ENCODE results near the gene SLC8A3.

The SLC8A3 gene

DNA sequence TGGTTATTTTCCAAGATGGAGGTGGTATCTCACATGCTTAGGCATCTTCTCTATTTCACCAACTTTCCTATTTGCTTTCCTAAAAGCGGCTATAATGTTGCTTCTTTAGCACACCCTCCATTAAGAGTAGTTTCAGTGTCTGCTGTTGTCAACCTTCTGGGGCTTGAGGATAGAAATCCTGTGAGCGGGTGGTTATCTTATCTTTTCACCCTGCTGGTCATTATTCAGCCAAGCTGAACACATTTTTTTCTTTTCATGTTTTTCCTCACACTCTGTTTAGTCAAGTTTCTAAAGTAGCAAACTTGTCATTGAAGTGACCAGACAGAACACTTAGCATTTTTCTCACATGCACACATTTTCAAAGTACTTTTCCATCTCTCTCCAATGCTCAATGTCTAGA is 104.5 kb downstream of the SLC8A3 start:
- Histone ChIP-seq H3K4me1 (ENCODE audit: control insufficient read depth, low read depth, low read length) (no peaks in the 10 kb centered on the region), H3K9me3 (ENCODE audit: control insufficient read depth, low read depth, low read length) (no peaks in the 10 kb centered on the region), H3K27me3 (ENCODE audit: control insufficient read depth, insufficient read depth, low read length) (no peaks in the 10 kb centered on the region), H3K4me3 (ENCODE audit: low read length) (no peak overlapping the region), H3K36me3 (ENCODE audit: control insufficient read depth, low read depth, low read length) (no peaks in the 10 kb centered on the region), H3K9ac (ENCODE audit: low read length) (no peak overlapping the region), H3K27ac (ENCODE audit: low read length) (no peak overlapping the region)

DNA sequence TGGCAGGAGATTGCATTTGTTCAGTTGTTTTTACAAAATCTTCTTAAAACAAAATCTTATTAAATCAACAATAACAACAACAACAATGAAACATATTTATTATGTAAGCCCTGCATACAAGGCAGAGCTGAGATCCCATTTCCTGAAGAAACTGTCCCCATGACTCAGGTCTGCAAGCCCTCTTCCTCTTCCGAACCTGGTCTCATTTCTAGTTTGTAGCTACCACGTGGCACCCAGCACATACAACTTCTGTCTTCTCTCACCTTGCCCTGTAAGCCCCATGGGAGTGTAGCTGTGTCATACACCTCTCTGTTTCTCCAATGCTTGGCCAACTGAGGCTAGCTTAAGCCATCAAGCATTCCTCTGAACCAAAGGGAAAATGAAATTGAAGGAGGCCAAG is 106.4 kb downstream of the SLC8A3 start:
- Histone ChIP-seq H3K27me3 (ENCODE audit: control insufficient read depth, insufficient read depth, low read length) (no peaks in the 10 kb centered on the region), H3K9ac (ENCODE audit: low read length) (no peak overlapping the region), H3K4me1 (ENCODE audit: control insufficient read depth, low read depth, low read length) (no peaks in the 10 kb centered on the region), H3K9me3 (ENCODE audit: control insufficient read depth, low read depth, low read length) (no peaks in the 10 kb centered on the region), H3K4me3 (ENCODE audit: low read length) (no peak overlapping the region), H3K27ac (ENCODE audit: low read length) (no peak overlapping the region), H3K36me3 (ENCODE audit: control insufficient read depth, low read depth, low read length) (no peaks in the 10 kb centered on the region)

DNA sequence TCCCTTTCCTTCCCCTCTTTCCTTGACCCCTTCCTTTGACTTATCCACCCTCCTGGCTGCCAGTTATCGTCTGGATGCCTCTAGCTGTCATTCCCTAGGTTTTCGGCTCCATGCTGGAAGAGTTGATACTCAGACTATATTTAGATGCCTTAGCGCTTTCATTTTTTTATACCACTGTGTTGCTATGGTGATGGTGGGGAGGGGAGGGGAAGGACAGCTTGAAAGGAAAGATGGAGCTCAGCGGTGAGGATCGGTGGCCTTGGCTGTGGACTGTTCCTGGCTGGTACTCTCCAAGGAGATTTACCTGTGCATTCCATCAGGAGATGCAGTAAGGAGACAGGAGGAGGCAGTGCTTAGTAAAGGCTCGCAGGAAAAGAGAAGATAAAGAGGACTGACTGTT is 108.7 kb downstream of the SLC8A3 start:
- H3K27ac ChIP-seq (ENCODE audit: low read length) = no peak overlapping the region

DNA sequence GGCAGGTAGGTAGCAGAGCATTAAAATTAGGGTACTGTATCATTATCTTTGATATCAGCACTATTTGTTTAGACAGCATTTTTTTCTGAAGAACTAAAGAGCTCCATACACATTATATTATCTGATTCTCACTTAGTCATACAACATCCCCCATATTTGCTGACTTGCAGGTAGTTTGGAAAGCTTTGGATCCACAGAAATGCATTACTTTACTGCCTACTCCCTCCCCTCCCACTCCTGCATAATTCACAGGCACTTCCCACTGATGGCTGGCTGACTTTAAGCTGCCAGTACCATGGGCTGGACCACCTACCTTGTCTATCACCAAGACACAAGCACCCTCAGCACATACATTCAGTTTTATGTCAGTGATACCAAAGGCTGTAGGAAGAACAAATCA is 110.4 kb downstream of the SLC8A3 start:
- Histone ChIP-seq H3K9ac (ENCODE audit: low read length) (no peak overlapping the region), H3K36me3 (ENCODE audit: control insufficient read depth, low read depth, low read length) (no peaks in the 10 kb centered on the region), H3K27me3 (ENCODE audit: control insufficient read depth, insufficient read depth, low read length) (no peaks in the 10 kb centered on the region), H3K9me3 (ENCODE audit: control insufficient read depth, low read depth, low read length) (no peaks in the 10 kb centered on the region), H3K27ac (ENCODE audit: low read length) (no peak overlapping the region), H3K4me3 (ENCODE audit: low read length) (no peak overlapping the region), H3K4me1 (ENCODE audit: control insufficient read depth, low read depth, low read length) (no peaks in the 10 kb centered on the region)

More for the DNA sequence above, 108.7 kb downstream of the SLC8A3 start:
- Histone ChIP-seq H3K27me3 (ENCODE audit: control insufficient read depth, insufficient read depth, low read length) (no peaks in the 10 kb centered on the region), H3K36me3 (ENCODE audit: control insufficient read depth, low read depth, low read length) (no peaks in the 10 kb centered on the region), H3K9me3 (ENCODE audit: control insufficient read depth, low read depth, low read length) (no peaks in the 10 kb centered on the region), H3K9ac (ENCODE audit: low read length) (no peak overlapping the region), H3K4me1 (ENCODE audit: control insufficient read depth, low read depth, low read length) (no peaks in the 10 kb centered on the region), H3K4me3 (ENCODE audit: low read length) (no peak overlapping the region)

DNA sequence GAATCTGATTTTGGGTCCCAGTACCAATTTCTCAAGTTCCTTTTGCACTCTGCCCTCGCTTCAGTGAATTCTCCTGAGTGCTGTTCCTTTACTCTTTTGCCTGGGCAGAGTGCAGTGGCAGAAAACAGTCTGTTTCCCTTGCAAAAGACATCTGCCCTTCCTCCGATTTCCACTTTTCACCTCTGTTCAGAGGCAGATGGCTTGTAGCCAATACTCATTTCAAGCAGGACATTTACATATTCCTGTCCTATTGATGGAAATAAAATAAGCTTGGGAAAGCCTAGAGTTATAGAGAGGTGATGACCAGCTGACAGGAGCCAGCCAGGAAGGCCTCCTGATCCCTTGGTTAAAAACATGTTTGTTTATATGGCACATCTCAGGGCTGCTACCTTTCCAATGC is 111.0 kb downstream of the SLC8A3 start:
- Histone ChIP-seq H3K36me3 (ENCODE audit: control insufficient read depth, low read depth, low read length) (no peaks in the 10 kb centered on the region), H3K27ac (ENCODE audit: low read length) (no peak overlapping the region)

DNA sequence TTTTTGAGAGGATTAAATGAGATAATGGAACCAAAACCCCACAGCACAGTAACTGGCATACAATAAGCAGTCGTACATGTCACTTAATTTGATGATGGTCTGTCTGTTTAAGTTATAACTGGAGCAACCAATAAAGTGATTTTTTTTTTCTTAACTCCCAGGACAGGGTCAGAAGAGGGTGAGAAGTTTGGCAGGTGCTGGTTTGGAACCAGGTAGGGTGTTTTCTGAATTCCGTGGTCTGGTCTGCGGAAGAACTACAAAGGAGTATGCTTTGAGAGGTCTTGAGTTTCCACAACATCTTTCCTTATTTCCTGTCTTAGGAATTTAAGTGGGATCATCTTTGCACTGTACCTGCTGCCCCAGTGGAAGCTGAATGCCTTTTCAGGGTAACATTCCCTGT is 111.7 kb downstream of the SLC8A3 start:
- H3K4me1 ChIP-seq (ENCODE audit: control insufficient read depth, low read depth, low read length) = no peaks in the 10 kb centered on the region
- H3K4me3 ChIP-seq (ENCODE audit: low read length) = no peak overlapping the region
- no peaks in the 10 kb centered on the region for H3K9me3 ChIP-seq (ENCODE audit: control insufficient read depth, low read depth, low read length)
- H3K9ac ChIP-seq (ENCODE audit: low read length) = no peak overlapping the region
- no peak overlapping the region for H3K27ac ChIP-seq (ENCODE audit: low read length)
- no peaks in the 10 kb centered on the region for H3K27me3 ChIP-seq (ENCODE audit: control insufficient read depth, insufficient read depth, low read length)
- no peaks in the 10 kb centered on the region for H3K36me3 ChIP-seq (ENCODE audit: control insufficient read depth, low read depth, low read length)

More for the DNA sequence above, 111.0 kb downstream of the SLC8A3 start:
- no peaks in the 10 kb centered on the region for H3K27me3 ChIP-seq (ENCODE audit: control insufficient read depth, insufficient read depth, low read length)
- no peaks in the 10 kb centered on the region for H3K9me3 ChIP-seq (ENCODE audit: control insufficient read depth, low read depth, low read length)
- H3K4me3 ChIP-seq (ENCODE audit: low read length) = no peak overlapping the region
- H3K4me1 ChIP-seq (ENCODE audit: control insufficient read depth, low read depth, low read length) = no peaks in the 10 kb centered on the region
- no peak overlapping the region for H3K9ac ChIP-seq (ENCODE audit: low read length)

DNA sequence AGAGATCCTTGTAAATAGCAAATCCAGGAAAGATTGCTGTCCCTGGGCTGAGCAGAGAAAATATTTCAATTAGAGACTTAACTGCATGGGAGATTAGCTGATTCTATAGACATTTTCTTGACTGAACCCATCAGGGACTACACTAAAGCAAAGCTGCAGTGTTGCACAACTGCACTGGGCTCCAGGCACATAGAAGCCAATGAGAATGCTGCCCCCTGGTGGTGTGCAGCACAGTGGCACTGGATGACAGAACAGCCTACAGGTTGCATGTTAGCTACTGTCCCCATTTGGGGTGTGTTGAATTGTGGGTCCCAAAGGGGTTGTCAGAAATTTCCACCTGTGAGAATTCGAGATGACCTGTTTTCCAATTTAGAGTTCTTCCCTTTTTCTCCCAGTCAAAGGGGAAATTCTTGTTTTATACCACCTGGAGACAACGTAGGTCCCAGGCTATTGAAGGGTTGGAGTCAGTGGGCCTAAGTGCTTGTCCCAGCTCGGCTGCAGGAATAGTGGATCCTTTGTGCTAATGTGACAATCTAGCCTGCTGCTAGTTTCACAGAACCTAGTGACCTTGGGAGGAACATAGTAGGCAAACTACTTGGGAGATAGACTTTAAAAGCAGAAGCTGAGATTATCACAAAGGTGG is 114.7 kb downstream of the SLC8A3 start:
- Histone ChIP-seq H3K27ac (ENCODE audit: low read length) (no peak overlapping the region), H3K9ac (ENCODE audit: low read length) (no peak overlapping the region)

DNA sequence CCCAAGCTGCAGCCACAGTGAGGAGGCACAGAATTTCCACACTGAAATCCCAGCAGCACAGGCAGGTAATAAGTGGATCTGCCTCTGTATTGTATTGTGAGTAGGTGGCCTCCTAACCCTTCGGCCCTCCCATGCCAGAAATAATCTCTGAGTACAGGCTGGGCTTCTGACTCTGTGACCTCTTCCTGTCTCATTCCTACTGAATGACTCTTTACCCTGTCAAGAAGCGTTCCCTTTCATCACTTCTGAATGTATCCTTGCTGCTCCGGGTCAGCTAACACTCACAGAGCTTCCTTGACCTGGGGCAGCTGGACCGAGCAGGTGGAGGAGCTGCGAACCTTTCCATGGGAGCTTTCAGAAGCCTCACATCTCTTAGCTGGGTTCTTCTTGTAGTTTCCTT is 119.6 kb downstream of the SLC8A3 start:
- no peaks in the 10 kb centered on the region for H3K36me3 ChIP-seq (ENCODE audit: control insufficient read depth, low read depth, low read length)
- H3K4me3 ChIP-seq (ENCODE audit: low read length) = no peak overlapping the region
- no peak overlapping the region for H3K9ac ChIP-seq (ENCODE audit: low read length)
- H3K27me3 ChIP-seq (ENCODE audit: control insufficient read depth, insufficient read depth, low read length) = no peaks in the 10 kb centered on the region
- no peak overlapping the region for H3K27ac ChIP-seq (ENCODE audit: low read length)
- H3K9me3 ChIP-seq (ENCODE audit: control insufficient read depth, low read depth, low read length) = no peaks in the 10 kb centered on the region
- H3K4me1 ChIP-seq (ENCODE audit: control insufficient read depth, low read depth, low read length) = no peaks in the 10 kb centered on the region

More for the DNA sequence above, 114.7 kb downstream of the SLC8A3 start:
- Histone ChIP-seq H3K27me3 (ENCODE audit: control insufficient read depth, insufficient read depth, low read length) (no peaks in the 10 kb centered on the region), H3K4me1 (ENCODE audit: control insufficient read depth, low read depth, low read length) (no peaks in the 10 kb centered on the region), H3K9me3 (ENCODE audit: control insufficient read depth, low read depth, low read length) (no peaks in the 10 kb centered on the region), H3K36me3 (ENCODE audit: control insufficient read depth, low read depth, low read length) (no peaks in the 10 kb centered on the region), H3K4me3 (ENCODE audit: low read length) (no peak overlapping the region)

DNA sequence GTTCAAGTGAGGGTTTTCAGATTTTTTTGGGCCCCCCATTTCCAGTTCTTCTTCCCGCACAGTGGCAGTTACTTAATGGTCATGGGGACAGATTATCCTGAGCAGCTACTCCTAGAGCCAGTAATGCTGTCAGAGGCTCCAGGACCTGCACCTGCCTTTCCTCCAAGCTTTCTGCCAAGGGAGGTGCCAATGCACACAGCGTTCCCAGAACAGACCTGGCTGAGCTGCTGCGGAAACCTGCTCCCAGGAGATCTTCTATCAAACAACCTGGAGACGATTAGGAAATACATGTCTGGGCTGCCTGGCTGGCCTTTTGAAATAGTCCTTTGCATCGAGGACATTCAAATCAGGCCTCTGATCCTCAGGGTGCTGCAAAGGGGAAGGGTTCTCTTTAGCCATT is 120.9 kb downstream of the SLC8A3 start:
- Histone ChIP-seq H3K9me3 (ENCODE audit: control insufficient read depth, low read depth, low read length) (no peaks in the 10 kb centered on the region), H3K4me3 (ENCODE audit: low read length) (no peak overlapping the region), H3K4me1 (ENCODE audit: control insufficient read depth, low read depth, low read length) (no peaks in the 10 kb centered on the region), H3K9ac (ENCODE audit: low read length) (no peak overlapping the region), H3K27me3 (ENCODE audit: control insufficient read depth, insufficient read depth, low read length) (no peaks in the 10 kb centered on the region), H3K36me3 (ENCODE audit: control insufficient read depth, low read depth, low read length) (no peaks in the 10 kb centered on the region), H3K27ac (ENCODE audit: low read length) (no peak overlapping the region)

DNA sequence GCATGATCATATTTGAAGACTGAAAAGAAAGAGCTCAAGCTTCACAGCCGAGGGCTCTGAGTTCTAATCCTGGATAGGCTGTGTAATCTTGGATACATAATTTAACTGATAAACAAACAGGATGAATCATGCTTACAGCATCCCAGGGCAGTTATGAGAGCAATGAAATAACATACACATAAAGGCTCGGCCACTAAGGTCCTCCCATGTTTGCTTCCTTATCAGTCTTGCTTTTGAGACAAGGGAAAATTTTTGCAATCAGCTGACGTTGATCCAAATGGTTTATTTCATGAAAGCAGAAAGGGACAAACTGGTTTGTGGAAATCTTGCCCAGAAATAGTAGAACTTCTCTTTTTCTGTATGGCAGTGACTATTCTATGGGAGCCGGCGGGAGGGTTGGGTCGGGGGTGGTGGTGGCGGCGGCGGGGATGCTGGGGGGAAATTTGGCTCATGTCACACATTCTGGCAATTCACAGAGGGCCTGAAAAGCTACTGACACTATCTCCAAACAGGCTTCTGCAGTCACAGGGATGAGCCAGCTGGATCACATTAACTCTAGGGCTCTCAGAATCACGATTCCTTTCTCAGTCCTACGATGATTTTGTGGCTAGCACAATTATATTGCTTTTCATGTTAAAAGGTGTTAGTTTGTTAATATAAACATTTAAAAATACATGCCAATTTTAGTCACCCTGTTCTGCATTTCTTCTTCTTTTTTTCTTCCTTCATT is 124.5 kb downstream of the SLC8A3 start:
- Histone ChIP-seq H3K27ac (ENCODE audit: low read length) (no peak overlapping the region), H3K4me1 (ENCODE audit: control insufficient read depth, low read depth, low read length) (no peaks in the 10 kb centered on the region), H3K9me3 (ENCODE audit: control insufficient read depth, low read depth, low read length) (no peaks in the 10 kb centered on the region), H3K36me3 (ENCODE audit: control insufficient read depth, low read depth, low read length) (no peaks in the 10 kb centered on the region), H3K4me3 (ENCODE audit: low read length) (no peak overlapping the region), H3K9ac (ENCODE audit: low read length) (no peak overlapping the region), H3K27me3 (ENCODE audit: control insufficient read depth, insufficient read depth, low read length) (no peaks in the 10 kb centered on the region)

DNA sequence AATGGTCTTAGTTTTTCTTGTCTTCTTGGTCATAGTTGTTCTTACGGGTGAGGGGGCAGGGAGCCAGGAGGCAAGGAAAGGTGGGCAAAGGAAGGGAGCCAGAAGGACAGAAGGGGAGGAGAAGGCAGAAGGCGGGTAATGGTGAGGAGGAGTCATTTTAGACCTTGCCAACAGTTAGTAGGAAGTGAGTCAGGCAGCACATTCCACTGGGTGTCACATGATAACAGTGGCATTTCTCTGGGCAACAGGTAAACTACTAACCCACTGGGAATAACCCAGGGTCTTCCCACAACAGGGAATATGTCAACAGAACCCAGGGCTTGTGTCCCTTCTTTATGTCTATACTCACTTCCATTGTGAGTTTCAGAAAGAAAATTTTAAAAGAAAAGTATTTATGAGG is 127.6 kb downstream of the SLC8A3 start:
- Histone ChIP-seq H3K9me3 (ENCODE audit: control insufficient read depth, low read depth, low read length) (no peaks in the 10 kb centered on the region), H3K27ac (ENCODE audit: low read length) (no peak overlapping the region), H3K36me3 (ENCODE audit: control insufficient read depth, low read depth, low read length) (no peaks in the 10 kb centered on the region), H3K4me3 (ENCODE audit: low read length) (no peak overlapping the region), H3K9ac (ENCODE audit: low read length) (no peak overlapping the region), H3K4me1 (ENCODE audit: control insufficient read depth, low read depth, low read length) (no peaks in the 10 kb centered on the region), H3K27me3 (ENCODE audit: control insufficient read depth, insufficient read depth, low read length) (no peaks in the 10 kb centered on the region)

DNA sequence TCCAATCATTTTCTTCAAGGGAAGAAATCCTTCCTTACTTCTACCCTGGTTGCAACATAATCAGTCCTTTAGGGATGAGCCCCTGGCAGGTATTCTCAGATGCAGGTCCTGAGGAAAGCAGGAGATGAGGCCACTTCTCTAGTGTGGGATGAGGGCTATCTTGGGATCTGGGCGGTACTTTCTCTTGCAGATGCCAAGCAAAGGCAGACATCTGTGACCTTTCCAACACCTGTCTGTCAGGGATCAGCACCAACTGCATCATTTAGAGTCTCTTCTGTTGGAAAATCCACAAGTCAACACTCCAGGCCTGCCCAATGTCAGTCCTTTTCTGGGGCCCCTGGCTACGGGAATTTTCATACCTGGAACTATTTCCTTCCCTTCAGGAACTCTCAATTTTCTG is 129.2 kb downstream of the SLC8A3 start:
- no peak overlapping the region for H3K9ac ChIP-seq (ENCODE audit: low read length)
- no peak overlapping the region for H3K4me3 ChIP-seq (ENCODE audit: low read length)
- H3K36me3 ChIP-seq (ENCODE audit: control insufficient read depth, low read depth, low read length) = no peaks in the 10 kb centered on the region
- H3K9me3 ChIP-seq (ENCODE audit: control insufficient read depth, low read depth, low read length) = no peaks in the 10 kb centered on the region
- no peaks in the 10 kb centered on the region for H3K4me1 ChIP-seq (ENCODE audit: control insufficient read depth, low read depth, low read length)
- no peaks in the 10 kb centered on the region for H3K27me3 ChIP-seq (ENCODE audit: control insufficient read depth, insufficient read depth, low read length)
- H3K27ac ChIP-seq (ENCODE audit: low read length) = no peak overlapping the region
